H9 (cell line): ENCODE measurements around the gene IL1B. TPM values are rescaled to one million over a fixed set of nuclear protein-coding genes. Genes with fewer than 3 reads are reported as not detected.

Source experiments
- DNase-seq: peaks from one replicate; pipeline ENCODE4 v3.0.0-alpha.2; 2017
- H2AFZ ChIP-seq: one replicate; pipeline ENCODE4 v1.6.1; 2013; ENCODE audit warnings: mild to moderate bottlenecking, low read length, control low read depth, moderate library complexity
- H2AK5ac ChIP-seq: 2 replicates; pipeline ENCODE4 v1.6.1; 2013; ENCODE audit warnings: low read length, control low read depth, mixed read lengths; ENCODE audit not compliant: insufficient read length
- H2BK120ac ChIP-seq: one replicate; pipeline ENCODE4 v1.6.1; 2013; ENCODE audit warnings: low read depth, mild to moderate bottlenecking, low read length, control low read depth, inconsistent platforms; ENCODE audit not compliant: poor library complexity, severe bottlenecking
- H2BK12ac ChIP-seq: 2 replicates; pipeline ENCODE4 v1.6.1; 2013; ENCODE audit warnings: low read length, control low read depth, mixed read lengths, low read depth; ENCODE audit not compliant: insufficient read length
- H2BK15ac ChIP-seq: 2 replicates; pipeline ENCODE4 v1.6.1; 2013; ENCODE audit warnings: low read depth, low read length, control low read depth
- H2BK20ac ChIP-seq: one replicate; pipeline ENCODE4 v1.6.1; 2013; ENCODE audit warnings: low read depth, mild to moderate bottlenecking, low read length, control low read depth, inconsistent platforms; ENCODE audit not compliant: poor library complexity, severe bottlenecking
- H2BK5ac ChIP-seq: 2 replicates; pipeline ENCODE4 v1.6.1; 2013; ENCODE audit warnings: low read length, control low read depth, mixed read lengths; ENCODE audit not compliant: insufficient read length
- H3K14ac ChIP-seq: 2 replicates; pipeline ENCODE4 v1.6.1; 2013; ENCODE audit warnings: low read length, control low read depth; ENCODE audit not compliant: insufficient read depth
- H3K18ac ChIP-seq: 2 replicates; pipeline ENCODE4 v1.6.1; 2013; ENCODE audit warnings: low read depth, mild to moderate bottlenecking, mixed read lengths, low read length, control low read depth; ENCODE audit not compliant: insufficient read length
- H3K23ac ChIP-seq: 2 replicates; pipeline ENCODE4 v1.6.1; 2013; ENCODE audit warnings: low read length, control low read depth, mixed read lengths, low read depth; ENCODE audit not compliant: insufficient read length
- H3K23me2 ChIP-seq: 2 replicates; pipeline ENCODE4 v1.6.1; 2013; ENCODE audit warnings: low read depth, mild to moderate bottlenecking, mixed read lengths, low read length, control low read depth; ENCODE audit not compliant: insufficient read length, poor library complexity, severe bottlenecking
- H3K27ac ChIP-seq: 2 replicates; pipeline ENCODE4 v1.5.1; 2013; ENCODE audit warnings: low read length, control low read depth, mixed read lengths, low read depth; ENCODE audit not compliant: insufficient read length
- H3K27me3 ChIP-seq: 2 replicates; pipeline ENCODE4 v1.6.1; 2013; ENCODE audit warnings: low read length, control low read depth, inconsistent platforms; ENCODE audit not compliant: insufficient read depth
- H3K4ac ChIP-seq: 2 replicates; pipeline ENCODE4 v1.6.1; 2013; ENCODE audit warnings: low read depth, mild to moderate bottlenecking, control low read depth, inconsistent platforms, low read length, moderate library complexity
- H3K4me1 ChIP-seq: 2 replicates; pipeline ENCODE4 v1.6.1; 2013; ENCODE audit warnings: low read length, control low read depth, inconsistent platforms; ENCODE audit not compliant: insufficient read depth
- H3K4me2 ChIP-seq: 2 replicates; pipeline ENCODE4 v1.6.1; 2013; ENCODE audit warnings: low read length, control low read depth, mixed read lengths; ENCODE audit not compliant: insufficient read length, insufficient read depth
- H3K56ac ChIP-seq: 2 replicates; pipeline ENCODE4 v1.6.1; 2013; ENCODE audit warnings: low read depth, mild to moderate bottlenecking, mixed read lengths, low read length, control low read depth; ENCODE audit not compliant: insufficient read length
- H3K79me1 ChIP-seq: 2 replicates; pipeline ENCODE4 v1.6.1; 2013; ENCODE audit warnings: low read depth, mild to moderate bottlenecking, moderate library complexity, low read length, control low read depth, inconsistent platforms; ENCODE audit not compliant: insufficient read depth, poor library complexity, severe bottlenecking
- H3K79me2 ChIP-seq: 2 replicates; pipeline ENCODE4 v1.6.1; 2013; ENCODE audit warnings: low read length, control low read depth, inconsistent platforms; ENCODE audit not compliant: insufficient read depth
- H3K9ac ChIP-seq: 2 replicates; pipeline ENCODE4 v1.6.1; 2013; ENCODE audit warnings: low read length, control low read depth, mixed read lengths; ENCODE audit not compliant: insufficient read length; ENCODE audit errors: extremely low read depth
- H3K9me3 ChIP-seq: one replicate; pipeline ENCODE4 v1.6.1; 2013; ENCODE audit warnings: low read depth, low read length, inconsistent platforms; ENCODE audit not compliant: control insufficient read depth
- H3T11ph ChIP-seq: one replicate; pipeline ENCODE4 v1.6.1; 2013; ENCODE audit warnings: mild to moderate bottlenecking, low read length, control low read depth, inconsistent platforms
- H4K20me1 ChIP-seq: one replicate; pipeline ENCODE4 v1.6.1; 2013; ENCODE audit not compliant: control insufficient read depth, insufficient read length, insufficient read depth
- H4K5ac ChIP-seq: 2 replicates; pipeline ENCODE4 v1.6.1; 2013; ENCODE audit warnings: low read depth, mild to moderate bottlenecking, mixed read lengths, low read length, control low read depth; ENCODE audit not compliant: insufficient read length
- H4K8ac ChIP-seq: replicated peaks from 2 replicates; pipeline ENCODE4 v1.6.1; 2013; ENCODE audit warnings: low read length, control low read depth, mixed read lengths, low read depth; ENCODE audit not compliant: insufficient read length
- H4K91ac ChIP-seq: 2 replicates; pipeline ENCODE4 v1.6.1; 2013; ENCODE audit warnings: low read depth, mild to moderate bottlenecking, moderate library complexity, mixed read lengths, low read length, control low read depth; ENCODE audit not compliant: insufficient read length
- H3K27ac Mint-ChIP-seq, 3 experiments: 2 replicates in 2 of 3; 3 replicates in 1 of 3; pipeline ENCODE4 v1.8.0; 2020 to 2021; ENCODE audit warnings: mixed read lengths in 3 of 3, mild to moderate bottlenecking in 1 of 3, moderate library complexity in 1 of 3
- H3K27me3 Mint-ChIP-seq: 2 replicates; pipeline ENCODE4 v1.8.0; 2021; ENCODE audit warnings: low read depth, mild to moderate bottlenecking, moderate library complexity, mixed read lengths
- H3K36me3 Mint-ChIP-seq, 3 experiments: 2 replicates in 2 of 3; 3 replicates in 1 of 3; pipeline ENCODE4 v1.8.0; 2020 to 2021; ENCODE audit warnings: low read depth in 3 of 3, mixed read lengths in 3 of 3; ENCODE audit not compliant: insufficient read depth in 1 of 3
- H3K4me1 Mint-ChIP-seq, 2 experiments: 2 replicates each; pipeline ENCODE4 v1.8.0; 2020; ENCODE audit warnings: mixed read lengths in 2 of 2
- H3K4me3 Mint-ChIP-seq, 2 experiments: 2 replicates in 1 of 2; 3 replicates in 1 of 2; pipeline ENCODE4 v1.8.0; 2020 to 2021; ENCODE audit warnings: mild to moderate bottlenecking in 2 of 2, mixed read lengths in 2 of 2, moderate library complexity in 1 of 2
- H3K9me3 Mint-ChIP-seq, 2 experiments: 2 replicates in 1 of 2; 3 replicates in 1 of 2; pipeline ENCODE4 v1.8.0; 2020; ENCODE audit warnings: mild to moderate bottlenecking in 2 of 2, mixed read lengths in 2 of 2, moderate library complexity in 1 of 2
- WGBS: extraction: QIAGEN DNeasy Blood & Tissue Kit; methylation state at CpG from one replicate; pipeline ENCODE4 v1.1.7; 2013; ENCODE audit warnings: missing lambda C conversion rate, low lambda C conversion rate, mixed read lengths; ENCODE audit not compliant: insufficient read length; ENCODE audit errors: extremely low coverage; 5-methylcytosine and 5-hydroxymethylcytosine counted together
- total RNA-seq: library from RNA; stranded (reverse); gene quantifications from 2 replicates; pipeline ENCODE4 v1.2.1, GENCODE V29; 2021
- TF ChIP-seq, protein P1 (sequence below): fragments of 200-600 bp; sonication (generic); conservative IDR thresholded peaks from 3 replicates; pipeline ENCODE4 v1.8.0; 2021; ENCODE audit warnings: antibody characterized with exemption, mild to moderate bottlenecking

Gene IL1B
- total RNA-seq, 1 experiment from 2014 or later: not detected

DNA sequence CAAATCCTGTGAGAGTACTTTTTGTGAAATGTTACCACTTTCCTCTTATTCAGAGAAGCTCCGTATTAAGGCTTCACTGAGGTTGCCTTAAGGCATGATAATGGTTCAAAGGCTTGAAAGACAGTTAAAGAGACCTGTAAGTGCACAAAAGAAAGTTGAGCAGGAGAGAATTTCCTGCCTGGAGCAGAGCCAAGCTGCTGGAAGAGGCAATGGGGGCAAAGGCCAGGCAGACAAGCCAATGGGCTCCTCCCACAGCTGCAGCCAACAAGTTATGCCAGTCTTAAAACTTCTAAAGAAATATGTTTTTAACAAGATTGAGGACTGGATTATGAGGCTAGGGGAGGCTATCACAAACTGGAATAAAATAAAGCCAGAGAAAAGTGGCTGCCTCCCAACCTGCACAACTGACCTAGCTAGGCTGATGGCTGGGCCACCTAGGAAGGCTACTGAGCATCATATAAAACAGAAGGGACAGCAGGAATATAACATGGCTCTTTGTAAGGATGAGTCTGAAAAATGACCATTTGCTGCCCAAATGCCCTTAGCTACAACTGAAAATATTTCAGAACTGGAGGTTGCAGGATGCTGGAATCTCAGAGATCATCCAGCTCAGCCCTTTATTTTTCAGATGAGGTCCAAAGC, 2.1 kb downstream of the IL1B start:
- DNase-seq: no peak
- WGBS: no CpG with 5 or more reads among the region's 1 CpG

More for the DNA sequence above, 2.1 kb downstream of the IL1B start:
- H3K9me3 Mint-ChIP-seq: no peaks in the 10 kb centered on the region; a peak in 1 of 5 replicates
- H3K36me3 Mint-ChIP-seq: no peaks in the 10 kb centered on the region; a peak in 1 of 7 replicates
- Histone ChIP-seq H3K79me1 (no peaks in the 10 kb centered on the region), H4K91ac (no peak overlapping the region), H2AK5ac (no peak overlapping the region), H3K9ac (no peak overlapping the region), H4K8ac (no peak overlapping the region), H2BK20ac (no peak overlapping the region), H2BK15ac (no peak overlapping the region), H3K56ac (no peak overlapping the region), H3K4me2 (no peak overlapping the region), H3K79me2 (no peaks in the 10 kb centered on the region), H3K23ac (no peak overlapping the region), H3K27ac (no peak overlapping the region), H2BK12ac (no peak overlapping the region), H3K18ac (no peak overlapping the region), H4K5ac (no peak overlapping the region), H2BK5ac (no peak overlapping the region), H3K9me3 (no peaks in the 10 kb centered on the region), H3K14ac (no peak overlapping the region), H3T11ph (no peak overlapping the region), H3K23me2 (no peaks in the 10 kb centered on the region), H3K4me1 (no peaks in the 10 kb centered on the region), H4K20me1 (no peaks in the 10 kb centered on the region), H2AFZ (no peak overlapping the region), H2BK120ac (no peak overlapping the region), H3K4ac (no peak overlapping the region), H3K27me3 (no peaks in the 10 kb centered on the region)
- H3K4me3 Mint-ChIP-seq: no peak overlapping the region
- TF ChIP-seq, protein P1, sequence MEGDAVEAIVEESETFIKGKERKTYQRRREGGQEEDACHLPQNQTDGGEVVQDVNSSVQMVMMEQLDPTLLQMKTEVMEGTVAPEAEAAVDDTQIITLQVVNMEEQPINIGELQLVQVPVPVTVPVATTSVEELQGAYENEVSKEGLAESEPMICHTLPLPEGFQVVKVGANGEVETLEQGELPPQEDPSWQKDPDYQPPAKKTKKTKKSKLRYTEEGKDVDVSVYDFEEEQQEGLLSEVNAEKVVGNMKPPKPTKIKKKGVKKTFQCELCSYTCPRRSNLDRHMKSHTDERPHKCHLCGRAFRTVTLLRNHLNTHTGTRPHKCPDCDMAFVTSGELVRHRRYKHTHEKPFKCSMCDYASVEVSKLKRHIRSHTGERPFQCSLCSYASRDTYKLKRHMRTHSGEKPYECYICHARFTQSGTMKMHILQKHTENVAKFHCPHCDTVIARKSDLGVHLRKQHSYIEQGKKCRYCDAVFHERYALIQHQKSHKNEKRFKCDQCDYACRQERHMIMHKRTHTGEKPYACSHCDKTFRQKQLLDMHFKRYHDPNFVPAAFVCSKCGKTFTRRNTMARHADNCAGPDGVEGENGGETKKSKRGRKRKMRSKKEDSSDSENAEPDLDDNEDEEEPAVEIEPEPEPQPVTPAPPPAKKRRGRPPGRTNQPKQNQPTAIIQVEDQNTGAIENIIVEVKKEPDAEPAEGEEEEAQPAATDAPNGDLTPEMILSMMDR: no peak
- no peaks in the 10 kb centered on the region; the same call in 1 of the 2 replicates for H3K27me3 Mint-ChIP-seq
- peaks cover 27 to 34% of the 10 kb centered on the region in 2 experiments for H3K4me1 Mint-ChIP-seq
- H3K27ac Mint-ChIP-seq: no peak overlapping the region
